Sciatic nerve (tissue), 2 donors: ENCODE measurements around the gene CRYZ. TPM values are rescaled to one million over a fixed set of nuclear protein-coding genes. Genes with fewer than 3 reads are reported as not detected.
"Not testable (repeated sequence)": the region's sequence is repeated elsewhere in the genome, so short reads cannot be mapped to it uniquely, and the experiment has no call there.

Source experiments
- ATAC-seq: fragments of 200-7000 bp; cut with Tn5 transposase; one replicate; pipeline ENCODE4 v1.9.1; 2020; ENCODE audit warnings: mild to moderate bottlenecking, moderate library complexity
- DNase-seq: peaks from one replicate; pipeline ENCODE4 v3.0.0-alpha.2; 2020; ENCODE audit warnings: low spot score
- intact Hi-C: fragments of 100-400 bp; cut with DNase I; formaldehyde crosslinking; loops from one replicate; pipeline ENCODE4 v1.14.2; 2022
- total RNA-seq: library from RNA; stranded (reverse); fragmentation: NEBNext Ultra II Directional; extraction: Animal tissue kit (Norgen Biotek cat#: 25700); gene quantifications from one replicate; pipeline ENCODE4 v1.2.1, GENCODE V29; 2021
- donor health status: DM: no; HTN: no; CAD: no.
- donor health status: DM: no; HTN: no; CAD: no.

CRYZ gene
- 27.6 TPM for total RNA-seq

- intact Hi-C loops, result no loop called here
- ATAC-seq (peak; percentile 98), DNase-seq (peak; percentile 92)
Measured at GRCh38 chr1:74732960-74733603, at the start of gene CRYZ, which contains the start of gene TYW3. CRYZ (minus strand) TSS chr1:74733050; CDS start chr1:74724821, 8,229 bp downstream. TYW3 (plus strand) TSS chr1:74733152; CDS start chr1:74733245, 93 bp downstream.

- DNase-seq (no peak), ATAC-seq (no peak)
- intact Hi-C loops, result no loop called here
Measured at GRCh38 chr1:74780594-74780993, 47.7 kb upstream of the CRYZ start.

GRCh38 chr1:74779750-74780149, 46.9 kb upstream of the CRYZ start:
- DNase-seq, result no peak
- intact Hi-C loops, result loop anchor here (10.0 kb wide), 1 partner anchor 425 kb away; no protein-coding TSS in a partner anchor
- no peak for ATAC-seq

GRCh38 chr1:74777525-74777924, 44.7 kb upstream of the CRYZ start:
- DNase-seq, result no peak
- ATAC-seq, result no peak
- intact Hi-C loops, result loop anchor here (10.0 kb wide), 1 partner anchor 427 kb away; no protein-coding TSS in a partner anchor

- DNase-seq (no peak), ATAC-seq (no peak)
- intact Hi-C loops, result loop anchor here (10.0 kb wide), 1 partner anchor 429 kb away; no protein-coding TSS in a partner anchor
Measured at GRCh38 chr1:74775735-74776134, 42.9 kb upstream of the CRYZ start.

- DNase-seq (no peak), ATAC-seq (no peak)
- intact Hi-C loops, result loop anchor here (10.0 kb wide), 1 partner anchor 431 kb away; no protein-coding TSS in a partner anchor
Measured at GRCh38 chr1:74773582-74773981, 40.7 kb upstream of the CRYZ start.

GRCh38 chr1:74772945-74773344, 40.1 kb upstream of the CRYZ start:
- no peak for ATAC-seq
- intact Hi-C loops, result loop anchor here (10.0 kb wide), 1 partner anchor 432 kb away; no protein-coding TSS in a partner anchor
- DNase-seq, result no peak

- intact Hi-C loops, result loop anchor here (10.0 kb wide), 1 partner anchor 433 kb away; no protein-coding TSS in a partner anchor
- ATAC-seq (peak; percentile 46), DNase-seq (no peak)
Measured at GRCh38 chr1:74771913-74772515, 39.2 kb upstream of the CRYZ start.

GRCh38 chr1:74767490-74767889, 34.6 kb upstream of the CRYZ start:
- no peak for DNase-seq
- no peak for ATAC-seq
- intact Hi-C loops, result no loop called here

GRCh38 chr1:74766579-74766978, 33.7 kb upstream of the CRYZ start:
- intact Hi-C loops, result no loop called here
- DNase-seq (no peak), ATAC-seq (no peak)

- ATAC-seq, result no peak
- intact Hi-C loops, result no loop called here
- no peak for DNase-seq
Measured at GRCh38 chr1:74763807-74764206, 31.0 kb upstream of the CRYZ start.

- DNase-seq, intact Hi-C loops, ATAC-seq: not testable (repeated sequence)
Measured at GRCh38 chr1:74756650-74757049, 23.8 kb upstream of the CRYZ start.

GRCh38 chr1:74755475-74755874, 22.6 kb upstream of the CRYZ start:
- intact Hi-C loops, result no loop called here
- DNase-seq, result no peak
- no peak for ATAC-seq

- DNase-seq (no peak), ATAC-seq (no peak)
Measured at GRCh38 chr1:74753104-74753503, 20.3 kb upstream of the CRYZ start.

GRCh38 chr1:74748960-74749359, 16.1 kb upstream of the CRYZ start:
- no peak for ATAC-seq
- intact Hi-C loops, result no loop called here
- no peak for DNase-seq

More at GRCh38 chr1:74753104-74753503, 20.3 kb upstream of the CRYZ start:
- intact Hi-C loops, result no loop called here

GRCh38 chr1:74745247-74745646, 12.4 kb upstream of the CRYZ start:
- ATAC-seq, intact Hi-C loops, DNase-seq: not testable (repeated sequence)

- ATAC-seq, intact Hi-C loops, DNase-seq: not testable (repeated sequence)
Measured at GRCh38 chr1:74740307-74740980, 7.6 kb upstream of the CRYZ start.

GRCh38 chr1:74737333-74737732, 4.5 kb upstream of the CRYZ start:
- ATAC-seq, result no peak
- intact Hi-C loops, result loop anchor here (5.0 kb wide), 1 partner anchor 1475 kb away; no protein-coding TSS in a partner anchor
- DNase-seq, result no peak

- ATAC-seq (peak; percentile 81), DNase-seq (no peak)
- intact Hi-C loops, result no loop called here
Measured at GRCh38 chr1:74733604-74734484, 994 bp upstream of the CRYZ start.
